GM19238 (cell line): ENCODE measurements around the gene PIN1.

Experiments used
- DNase-seq: peaks from one replicate; pipeline ENCODE4 v3.0.0; 2011; ENCODE audit warnings: low spot score; ENCODE audit not compliant: insufficient read length

The PIN1 gene

DNA sequence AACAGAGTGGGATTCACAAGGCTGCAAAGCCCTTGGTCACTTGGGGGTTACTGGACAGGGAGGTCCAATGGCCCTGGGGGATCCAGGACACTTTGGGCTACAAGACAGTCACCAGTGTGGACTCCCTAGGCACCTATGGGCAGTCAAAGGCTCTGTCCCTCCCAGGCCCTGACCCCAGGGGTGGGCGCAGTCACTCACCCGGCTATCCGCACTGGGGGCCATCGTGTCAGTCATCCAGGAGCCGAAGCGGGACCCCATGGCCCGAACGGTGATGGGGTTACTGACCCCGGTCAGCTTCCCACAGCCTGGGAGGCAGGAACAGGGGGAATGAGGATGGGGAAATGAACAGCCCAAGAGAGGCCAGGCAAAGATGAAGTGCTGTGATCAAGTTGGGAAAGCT is 21.5 kb downstream of the PIN1 start:
- DNase-seq: no peak

DNA sequence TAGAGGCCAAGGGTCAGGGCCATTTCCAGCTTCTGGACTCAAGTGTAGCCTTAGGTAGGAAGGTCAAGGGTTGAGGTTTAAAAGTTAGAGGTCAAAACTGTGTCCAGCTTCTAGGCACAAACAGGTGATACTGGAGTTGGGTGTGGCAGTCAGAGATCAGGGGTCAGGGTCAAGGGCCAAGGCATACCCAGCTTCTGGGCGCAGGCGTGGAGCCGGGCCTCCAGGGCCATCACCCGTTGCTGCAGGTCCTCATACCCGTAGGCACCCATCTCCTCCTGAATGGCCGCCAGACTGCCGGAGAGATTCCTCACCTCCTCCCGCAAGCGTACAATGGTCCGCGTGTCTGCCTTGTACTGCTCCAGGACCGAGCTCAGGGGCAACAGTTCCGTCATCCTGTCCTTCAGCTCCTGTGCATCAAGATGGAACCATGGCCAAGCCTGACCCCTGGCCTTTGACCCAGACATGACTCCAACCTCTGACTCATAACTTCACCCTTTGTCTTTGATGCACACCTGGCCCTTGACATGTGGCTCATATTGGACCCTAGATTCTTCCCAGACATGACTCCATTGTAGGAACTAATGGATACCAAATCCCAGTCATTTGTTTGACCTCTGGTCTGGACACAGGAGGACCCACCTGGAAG is 22.1 kb downstream of the PIN1 start:
- no peak for DNase-seq

DNA sequence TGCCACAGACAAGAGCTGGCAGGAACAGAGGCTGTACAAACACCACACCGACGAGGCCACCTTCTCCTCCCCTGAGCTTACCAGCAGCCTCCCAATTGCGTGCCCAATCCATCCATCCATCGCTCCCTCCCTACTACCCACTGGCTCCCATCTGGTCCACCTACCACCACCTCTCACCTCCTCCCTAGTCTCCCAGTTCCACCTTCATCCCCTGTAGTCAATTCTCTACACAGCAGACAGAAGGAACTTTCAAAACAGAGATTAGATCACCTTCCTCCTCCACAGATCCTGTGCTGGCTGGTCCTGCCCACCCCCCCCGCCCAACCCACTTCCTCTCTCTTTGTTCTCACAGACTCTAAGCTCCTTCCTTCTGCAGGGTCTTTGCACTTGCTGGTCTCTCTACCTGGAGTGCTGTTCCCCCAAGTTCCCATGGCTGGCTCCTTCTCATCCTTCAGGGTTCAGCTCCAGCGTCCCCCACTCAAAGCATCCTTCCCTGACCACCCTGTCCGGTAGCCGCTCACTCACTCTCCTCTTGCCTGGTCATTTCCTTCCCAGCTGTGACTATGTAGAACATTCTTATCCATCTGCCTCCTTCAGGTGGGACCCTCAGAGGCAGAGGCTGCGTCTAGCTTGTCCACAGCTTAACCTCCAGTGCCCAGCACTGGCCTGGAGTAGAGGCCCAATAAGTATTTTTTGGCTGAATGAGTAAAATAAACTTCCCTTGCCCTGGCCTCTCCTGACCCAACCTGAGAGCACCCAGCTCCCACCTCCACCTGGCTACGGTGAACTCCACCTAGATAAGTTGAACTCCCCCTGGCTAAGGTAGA is 23.0 kb downstream of the PIN1 start:
- no peak for DNase-seq

DNA sequence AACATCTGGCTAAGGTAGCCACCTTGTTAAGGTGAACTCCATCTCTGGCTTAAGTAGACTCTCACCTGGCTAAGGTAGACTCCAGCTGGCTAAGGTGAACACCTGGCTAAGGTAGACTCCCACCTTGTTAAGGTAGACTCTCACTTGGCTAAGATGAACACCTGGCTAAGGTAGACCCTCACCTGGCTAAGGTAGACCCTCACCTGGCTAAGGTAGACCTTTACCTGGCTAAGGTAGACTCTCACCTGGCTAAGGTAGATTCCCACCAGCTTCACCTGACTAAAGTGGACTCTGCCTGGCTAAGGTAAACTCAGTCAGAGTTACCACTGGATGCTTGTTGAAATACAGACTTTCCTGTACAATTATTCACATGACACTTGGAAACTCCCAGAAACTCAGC is 23.6 kb downstream of the PIN1 start:
- no peak for DNase-seq

DNA sequence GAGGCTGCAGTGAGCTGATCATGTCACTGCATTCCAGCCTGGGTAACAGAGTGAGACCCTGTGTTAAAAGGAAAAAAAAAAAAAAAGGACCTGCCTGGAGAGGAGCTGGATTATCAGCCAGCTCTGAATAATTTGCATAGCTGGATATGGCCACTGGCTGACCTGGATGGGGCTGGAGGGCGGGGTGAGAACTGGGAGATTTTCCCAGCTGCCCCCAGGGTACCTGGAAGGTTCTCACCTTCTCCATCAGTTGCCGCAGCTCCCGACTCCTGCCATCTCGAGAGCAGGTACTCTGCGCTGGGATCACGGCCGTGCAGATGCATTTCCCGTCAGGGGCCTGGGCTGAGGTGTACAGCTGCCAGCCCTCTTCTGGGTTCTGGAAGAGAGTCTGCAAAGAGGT is 25.3 kb downstream of the PIN1 start:
- no peak for DNase-seq

DNA sequence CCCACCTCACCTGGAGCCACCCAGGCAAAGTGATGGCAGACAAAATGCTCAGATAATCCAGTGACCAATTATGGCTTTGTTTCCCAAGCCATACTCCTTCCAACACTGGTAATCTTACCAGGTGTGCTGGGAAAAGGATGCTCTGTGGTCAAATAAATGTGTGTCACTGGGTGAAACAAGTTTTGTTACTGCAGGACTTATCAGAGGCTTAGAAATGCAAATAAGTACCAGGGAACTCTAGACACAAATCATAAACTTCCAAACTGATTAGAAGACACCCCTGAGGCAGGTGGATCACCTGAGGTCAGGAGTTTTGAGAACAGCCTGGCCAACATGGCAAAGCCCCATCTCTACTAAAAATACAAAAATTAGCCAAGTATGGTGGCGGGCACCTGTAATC is 26.4 kb downstream of the PIN1 start:
- no peak for DNase-seq

DNA sequence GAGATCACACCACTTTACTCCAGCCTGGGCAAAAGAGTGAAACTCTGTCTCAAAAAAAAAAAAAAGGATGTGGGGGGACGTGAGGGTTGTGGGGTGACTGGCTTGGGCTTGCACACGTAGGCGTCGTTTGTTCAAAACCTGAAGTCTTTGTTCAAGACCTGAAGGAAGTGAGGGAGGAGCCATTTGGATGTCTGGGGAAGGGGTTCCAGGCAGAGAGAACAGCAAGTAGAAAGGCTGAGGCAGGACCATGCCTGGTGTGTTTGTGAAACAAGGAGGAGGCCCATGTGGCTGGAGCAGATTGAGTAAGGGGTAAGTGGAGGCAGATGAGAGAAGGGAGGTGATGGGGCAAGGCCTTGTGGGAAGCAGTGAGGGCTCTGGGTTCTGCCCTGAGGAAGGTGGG is 27.8 kb downstream of the PIN1 start:
- DNase-seq: no peak

DNA sequence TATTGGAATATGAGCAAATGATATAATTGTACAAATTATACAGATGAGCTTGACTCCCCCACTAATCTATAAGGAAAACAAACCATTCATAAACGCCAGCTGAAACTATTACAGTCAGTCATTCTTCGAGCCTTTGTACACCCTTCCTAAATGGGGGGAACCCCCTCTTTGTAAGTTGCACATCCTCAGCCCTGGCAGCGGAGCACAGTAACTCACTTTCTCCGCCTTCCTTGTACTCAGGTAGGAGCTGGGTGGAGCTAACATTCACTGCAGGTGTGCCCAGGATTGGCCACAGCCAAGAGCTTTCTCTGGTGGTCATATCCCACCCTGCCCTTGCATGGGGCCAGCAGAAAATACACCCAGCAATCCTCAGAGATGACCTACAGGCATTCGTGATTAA is 28.6 kb downstream of the PIN1 start:
- DNase-seq: no peak

DNA sequence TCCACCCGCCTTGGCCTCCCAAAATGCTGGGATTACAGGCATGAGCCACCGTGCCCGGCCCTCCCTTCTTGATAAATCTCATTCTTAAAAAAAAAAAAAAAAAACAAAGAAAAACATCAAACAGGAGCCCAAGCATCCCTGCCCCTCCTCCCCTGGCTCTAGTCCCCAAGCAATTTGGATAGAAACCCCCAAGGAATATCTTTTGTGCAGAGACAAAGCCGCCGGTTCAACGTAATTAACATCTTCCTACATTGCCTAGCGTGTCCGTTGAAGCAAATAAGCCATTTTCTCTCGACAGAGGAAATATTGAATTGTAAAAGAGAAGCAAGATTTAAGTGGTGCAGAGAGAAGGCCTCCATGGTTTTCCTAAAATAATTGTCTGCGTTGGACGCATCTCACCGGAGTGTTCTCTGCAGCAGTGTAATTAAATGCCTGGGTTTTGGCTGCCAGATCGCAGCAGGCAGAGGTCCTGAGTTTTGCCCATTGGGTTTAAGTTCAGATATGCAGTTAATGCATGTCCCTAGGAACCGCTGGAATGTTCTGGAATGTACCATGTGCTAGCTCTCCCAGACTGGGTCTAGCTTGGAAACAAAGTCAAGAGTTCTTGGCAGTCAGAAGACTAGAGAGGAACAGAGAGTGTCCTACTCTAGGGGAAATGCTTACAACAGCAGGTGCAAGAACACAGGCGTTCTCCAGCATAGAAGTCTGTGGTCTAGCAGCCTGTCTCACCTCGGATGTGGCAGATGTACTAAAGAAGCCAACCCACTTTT is 30.8 kb downstream of the PIN1 start:
- no peak for DNase-seq

DNA sequence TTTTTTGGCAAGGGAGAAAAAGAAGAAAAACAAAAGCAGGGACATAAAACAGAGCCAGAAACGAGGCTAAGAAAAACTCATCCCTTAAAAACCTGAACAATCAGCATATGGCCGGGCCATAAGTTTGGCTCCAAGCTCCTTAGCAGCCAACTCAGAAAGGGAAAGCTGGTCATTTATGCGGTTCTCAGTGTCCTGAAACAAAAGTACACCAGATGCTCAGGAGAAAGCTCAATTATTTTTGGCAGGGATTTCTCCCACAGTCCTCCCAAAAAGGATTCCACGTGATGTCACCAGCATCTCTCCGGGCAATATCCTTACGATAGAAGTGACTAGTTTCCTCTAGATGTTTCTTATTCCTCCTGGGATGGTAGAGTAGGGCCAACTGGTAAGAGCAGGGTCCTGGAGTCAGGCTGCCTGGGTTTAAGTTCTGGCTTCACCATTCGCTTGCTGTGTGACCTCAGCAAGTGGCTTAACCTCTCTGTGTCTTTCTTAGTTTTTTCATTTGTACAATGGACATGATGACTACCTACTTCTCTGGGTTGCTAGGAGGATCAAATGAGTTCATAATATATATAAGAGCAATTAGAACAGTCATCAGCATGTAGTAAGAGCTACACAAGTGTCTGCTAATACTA is 34.0 kb downstream of the PIN1 start:
- no peak for DNase-seq

DNA sequence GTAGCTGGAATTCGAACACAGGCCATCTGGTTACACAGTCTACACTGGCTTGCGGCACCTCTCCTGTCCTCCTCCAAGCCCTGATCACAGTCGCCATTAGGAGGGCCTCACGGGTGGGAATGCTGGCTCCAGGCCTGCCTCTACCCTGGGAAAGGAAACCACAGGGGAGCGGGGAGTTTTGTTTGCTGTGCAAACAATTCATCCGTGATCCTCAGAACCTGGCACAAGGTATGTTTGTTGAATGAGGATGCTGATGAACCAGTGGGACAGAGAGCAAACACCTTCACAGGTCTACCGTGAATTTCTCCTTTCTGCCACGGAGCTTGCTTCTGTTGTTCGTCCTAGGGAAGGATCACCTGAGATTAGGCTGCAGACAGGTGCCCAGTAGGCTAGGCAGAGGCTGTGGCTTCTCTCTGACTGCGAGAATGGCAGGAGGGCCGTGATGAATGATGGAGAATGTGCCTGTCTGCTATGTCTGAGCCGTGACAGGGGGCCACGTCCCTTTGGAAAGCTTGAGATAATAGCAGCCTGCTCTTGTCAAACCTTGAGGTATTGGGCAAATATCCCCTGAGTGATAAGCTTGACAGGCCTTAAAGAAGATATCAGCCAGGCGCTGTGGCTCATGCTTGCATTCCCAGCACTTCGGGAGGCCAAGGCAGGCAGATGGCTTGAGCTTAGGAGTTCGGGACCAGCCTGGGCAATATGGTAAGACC is 36.7 kb downstream of the PIN1 start:
- DNase-seq: no peak

DNA sequence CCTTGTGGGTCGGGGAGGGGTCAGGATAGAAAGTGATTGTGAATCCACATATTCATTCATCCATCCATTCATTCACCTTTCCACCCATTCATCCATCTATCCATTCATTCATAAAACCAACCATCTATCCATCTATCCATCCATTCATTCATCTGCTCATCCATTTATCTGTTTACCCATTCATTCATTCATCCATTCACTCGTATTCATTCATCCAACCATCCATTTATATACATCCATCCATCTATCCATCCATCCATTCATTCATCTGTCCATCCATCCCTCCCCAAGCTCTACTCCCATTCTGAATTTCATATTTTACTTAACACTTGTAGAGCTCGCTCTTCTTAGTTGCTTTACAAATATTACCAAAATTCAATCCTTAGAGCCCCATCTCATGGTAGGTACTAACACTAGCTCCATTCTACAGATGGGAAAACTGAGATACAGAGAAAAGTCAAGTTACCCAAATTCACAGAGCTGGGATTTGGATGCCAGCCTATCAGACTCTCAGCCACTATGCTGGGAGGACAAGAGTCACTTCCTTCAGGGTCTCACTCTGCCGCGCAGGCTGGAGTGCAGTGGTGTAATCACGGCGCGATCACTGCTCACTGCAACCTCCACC is 37.6 kb downstream of the PIN1 start:
- DNase-seq: no peak

DNA sequence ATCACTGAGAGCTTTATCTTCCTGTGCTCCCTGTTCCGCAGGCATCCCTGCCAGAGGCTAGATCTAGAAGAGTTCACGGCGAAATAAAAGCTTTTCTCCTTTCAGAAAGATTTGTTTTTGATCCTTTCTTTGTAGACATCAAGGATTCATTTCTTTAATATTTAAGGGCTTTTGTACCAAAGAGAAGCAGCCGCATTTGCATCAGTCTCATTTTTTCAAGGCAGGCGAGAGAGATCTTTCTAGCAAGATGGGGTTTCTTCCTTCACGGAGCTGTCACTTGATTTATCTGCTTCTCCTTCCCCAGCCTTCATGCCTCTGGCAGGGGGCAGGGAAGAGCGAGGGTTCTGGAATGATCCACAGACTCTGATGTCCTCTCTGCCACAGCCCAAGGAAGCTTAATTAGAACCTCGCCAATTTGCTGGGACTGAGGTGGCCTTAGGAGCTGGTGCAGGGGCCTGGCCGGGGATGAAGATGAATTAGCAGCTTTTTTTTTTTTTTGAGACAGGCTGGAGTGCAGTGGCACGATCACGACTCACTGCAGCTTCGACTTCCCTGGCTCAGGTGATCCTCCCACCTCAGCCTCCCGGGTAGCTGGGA is 40.0 kb downstream of the PIN1 start:
- no peak for DNase-seq

DNA sequence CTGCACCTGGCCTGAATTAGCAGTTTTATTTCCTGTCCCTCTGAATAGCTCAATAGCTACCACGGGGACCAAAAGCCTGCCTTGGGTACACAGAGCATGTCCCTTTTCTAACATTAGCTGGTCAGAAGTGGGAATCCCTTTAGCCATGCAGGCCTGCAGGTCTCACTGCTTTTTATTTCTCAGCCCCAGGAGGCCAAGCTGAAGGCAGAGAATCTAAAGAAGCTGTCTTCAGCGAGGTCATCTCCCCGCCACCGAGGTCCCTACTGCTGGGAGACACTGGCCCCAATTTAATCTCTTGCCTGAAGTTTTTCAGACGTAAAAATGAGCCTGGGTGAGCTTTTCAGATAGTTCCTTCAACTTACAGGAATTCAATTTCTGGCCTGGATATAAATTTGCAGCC is 40.7 kb downstream of the PIN1 start:
- no peak for DNase-seq

DNA sequence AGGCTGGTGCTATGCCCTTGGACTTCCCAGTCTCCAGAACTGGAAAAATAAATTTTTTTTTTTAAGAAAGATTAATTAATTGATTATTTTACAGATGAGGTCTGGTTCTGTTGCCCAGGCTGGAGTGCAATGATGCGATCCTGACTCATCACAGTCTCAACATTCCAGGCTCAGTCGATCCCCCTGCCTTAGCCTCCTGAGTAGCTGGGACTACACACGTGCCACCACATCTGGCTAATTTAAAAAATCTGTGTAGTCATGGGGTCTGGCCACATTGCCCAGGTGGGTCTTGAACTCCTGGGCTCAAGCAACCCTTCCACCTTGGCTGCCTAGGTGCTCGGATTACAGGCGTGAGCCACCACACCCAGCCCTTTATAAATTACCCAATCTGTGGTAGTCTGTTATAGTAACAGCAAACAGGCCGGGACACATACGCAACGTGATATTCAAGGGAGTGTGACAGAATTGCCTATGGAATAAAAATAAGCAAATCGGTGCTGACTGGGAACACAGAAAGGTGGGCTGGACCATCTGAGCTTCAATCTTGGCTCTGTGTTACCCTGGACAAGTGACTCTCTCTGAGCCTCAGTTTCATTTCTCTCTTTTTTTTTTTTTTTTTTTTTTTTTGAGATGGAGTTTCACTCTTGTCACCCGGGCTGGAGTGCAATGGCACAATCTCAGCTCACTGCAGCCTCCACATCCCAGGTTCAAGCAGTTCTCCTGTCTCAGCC is 42.8 kb downstream of the PIN1 start:
- DNase-seq: no peak

DNA sequence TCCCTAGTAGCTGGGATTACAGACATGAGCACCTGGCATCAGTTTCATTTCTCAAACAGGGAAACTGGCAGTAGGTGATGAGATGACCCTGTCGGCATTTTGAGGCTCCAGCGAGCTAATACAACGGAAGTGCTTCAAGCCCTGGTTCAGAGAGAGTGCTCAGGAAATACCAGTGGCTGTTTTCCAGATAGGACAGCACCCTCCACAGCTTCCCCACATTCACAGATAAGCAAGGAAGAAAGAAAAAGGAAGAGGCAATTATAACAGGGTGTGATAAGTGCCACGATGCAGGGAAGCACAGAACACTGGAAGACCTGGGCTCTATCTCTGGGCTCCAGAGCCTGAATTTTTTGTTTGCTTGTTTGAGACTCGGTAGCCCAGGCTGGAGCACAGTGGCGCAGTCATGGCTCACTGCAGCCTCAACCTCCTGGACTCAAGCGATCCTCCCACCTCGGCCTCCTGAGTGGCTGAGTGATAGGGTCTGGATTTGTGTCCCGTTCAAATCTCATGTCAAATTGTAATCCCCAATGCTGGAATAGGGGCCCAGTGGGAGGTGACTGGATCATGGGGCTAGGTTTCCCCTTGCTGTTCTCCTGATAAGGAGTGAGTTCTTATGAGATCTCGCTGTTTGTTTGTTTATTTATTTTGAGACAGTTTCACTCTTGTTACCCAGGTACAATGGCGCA is 43.5 kb downstream of the PIN1 start:
- no peak for DNase-seq

DNA sequence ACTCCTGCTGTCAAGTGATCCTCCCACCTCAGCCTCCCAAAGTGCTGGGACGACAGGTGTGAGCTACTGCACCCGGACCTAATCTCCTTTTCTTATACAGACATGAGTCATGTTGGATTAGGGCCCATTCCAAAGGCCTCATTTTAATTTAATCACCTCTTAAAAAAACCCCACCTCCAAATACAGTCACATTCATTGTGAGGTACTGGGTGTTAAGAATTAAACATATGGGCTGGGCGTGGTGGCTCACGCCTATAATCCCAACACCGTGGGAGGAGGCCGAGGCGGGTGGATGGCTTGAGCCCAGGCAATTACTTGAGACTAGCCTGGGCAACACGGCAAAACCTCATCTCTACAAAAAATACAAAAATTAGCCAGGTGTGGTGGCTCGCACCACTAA is 46.6 kb downstream of the PIN1 start:
- DNase-seq: no peak

DNA sequence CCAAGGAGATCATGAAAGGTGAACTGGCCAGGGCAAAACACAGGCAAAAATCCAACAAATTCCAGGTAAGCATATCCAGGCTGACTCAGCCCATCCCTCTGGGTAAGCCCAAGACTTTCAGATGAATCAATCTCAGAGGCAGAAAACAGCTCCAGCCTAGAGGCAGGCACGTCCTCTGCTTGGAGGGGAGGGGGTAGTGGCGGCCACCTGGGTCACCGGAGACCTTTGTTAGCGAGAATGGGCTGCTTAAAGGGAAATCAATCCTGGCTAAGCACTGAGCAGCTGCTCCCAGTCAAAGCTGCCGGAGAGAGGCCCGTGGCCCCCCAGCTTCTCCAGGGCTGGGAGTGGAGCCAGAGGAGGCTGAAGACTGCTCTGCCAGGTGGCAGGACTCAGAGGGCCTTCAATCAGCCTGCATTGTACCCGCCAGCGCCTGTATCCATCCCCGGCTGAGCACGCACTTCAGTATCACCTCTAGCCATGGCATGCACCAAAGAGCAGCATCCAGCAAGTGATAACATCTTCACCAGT is 48.2 kb downstream of the PIN1 start:
- DNase-seq: no peak

DNA sequence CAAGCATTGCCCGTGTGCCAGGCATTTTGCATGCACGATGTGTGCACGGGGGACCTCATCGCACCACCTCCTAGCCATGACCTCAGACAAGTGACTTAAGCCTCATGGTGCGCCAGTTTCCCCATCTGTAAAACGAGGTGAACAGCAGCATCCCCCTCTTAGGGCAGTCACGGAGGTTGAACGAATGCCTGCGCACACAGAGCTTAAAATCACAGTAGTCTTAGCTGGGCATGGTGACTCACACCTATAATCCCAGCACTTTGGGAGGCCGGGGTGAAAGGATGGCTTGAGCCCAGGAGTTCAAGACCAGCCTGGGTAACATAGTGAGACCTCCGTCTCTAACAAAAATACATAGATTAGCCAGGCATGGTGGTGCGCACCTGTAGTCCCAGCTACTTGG is 48.6 kb downstream of the PIN1 start:
- no peak for DNase-seq
